ENCODE measurements around the gene FAHD2A. TPM values are rescaled to one million over a fixed set of nuclear protein-coding genes. Genes with fewer than 3 reads are reported as not detected.

FAHD2A gene
- total RNA-seq, 1 donor = 21.4 TPM

DNA sequence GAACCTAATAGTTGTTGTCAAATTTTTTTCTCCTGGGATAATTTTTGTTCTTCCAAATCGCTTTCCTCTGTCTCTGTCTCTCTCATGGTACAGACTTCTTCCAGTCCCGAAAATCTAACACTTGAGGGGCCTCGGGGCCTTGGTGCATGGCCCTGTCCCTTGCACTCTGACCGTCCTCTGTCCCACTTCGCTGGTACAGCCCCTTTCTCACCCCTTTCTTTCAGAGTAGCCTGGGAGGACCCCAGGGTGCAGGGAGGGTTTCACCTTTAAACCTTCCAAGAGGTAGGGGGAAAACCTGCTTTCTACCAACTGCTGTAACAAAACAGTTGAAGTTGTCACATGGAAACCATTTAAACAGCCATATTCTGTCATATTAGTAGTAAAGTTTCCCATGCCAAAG is 22.2 kb upstream of the FAHD2A start:
- Histone ChIP-seq H3K4me3 (ENCODE audit: insufficient read depth, low read length) (no peak overlapping the region), H3K27me3 (ENCODE audit: insufficient read depth, low read length) (no peaks in the 10 kb centered on the region), H4K20me1 (ENCODE audit: insufficient read depth, low read length) (no peaks in the 10 kb centered on the region), H3K27ac (ENCODE audit: low read depth, low read length) (no peak overlapping the region), H3K4me2 (ENCODE audit: insufficient read depth, low read length) (no peak overlapping the region), H3K36me3 (ENCODE audit: insufficient read depth, low read length) (no peaks in the 10 kb centered on the region), H3K9me3 (ENCODE audit: low read depth, low read length) (no peaks in the 10 kb centered on the region), H3K79me2 (ENCODE audit: insufficient read depth, low read length) (no peaks in the 10 kb centered on the region), H2AFZ (ENCODE audit: low read length) (no peak overlapping the region), H3K4me1 (ENCODE audit: insufficient read depth, low read length) (no peaks in the 10 kb centered on the region)
- TF ChIP-seq, protein P1, sequence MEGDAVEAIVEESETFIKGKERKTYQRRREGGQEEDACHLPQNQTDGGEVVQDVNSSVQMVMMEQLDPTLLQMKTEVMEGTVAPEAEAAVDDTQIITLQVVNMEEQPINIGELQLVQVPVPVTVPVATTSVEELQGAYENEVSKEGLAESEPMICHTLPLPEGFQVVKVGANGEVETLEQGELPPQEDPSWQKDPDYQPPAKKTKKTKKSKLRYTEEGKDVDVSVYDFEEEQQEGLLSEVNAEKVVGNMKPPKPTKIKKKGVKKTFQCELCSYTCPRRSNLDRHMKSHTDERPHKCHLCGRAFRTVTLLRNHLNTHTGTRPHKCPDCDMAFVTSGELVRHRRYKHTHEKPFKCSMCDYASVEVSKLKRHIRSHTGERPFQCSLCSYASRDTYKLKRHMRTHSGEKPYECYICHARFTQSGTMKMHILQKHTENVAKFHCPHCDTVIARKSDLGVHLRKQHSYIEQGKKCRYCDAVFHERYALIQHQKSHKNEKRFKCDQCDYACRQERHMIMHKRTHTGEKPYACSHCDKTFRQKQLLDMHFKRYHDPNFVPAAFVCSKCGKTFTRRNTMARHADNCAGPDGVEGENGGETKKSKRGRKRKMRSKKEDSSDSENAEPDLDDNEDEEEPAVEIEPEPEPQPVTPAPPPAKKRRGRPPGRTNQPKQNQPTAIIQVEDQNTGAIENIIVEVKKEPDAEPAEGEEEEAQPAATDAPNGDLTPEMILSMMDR (IDR thresholded peaks at IDR 0.05; ENCODE audit: extremely low read depth, low read depth, low read length) = no peak
- DNase-seq (ENCODE audit: insufficient read length, low spot score, missing footprints) = no peak

DNA sequence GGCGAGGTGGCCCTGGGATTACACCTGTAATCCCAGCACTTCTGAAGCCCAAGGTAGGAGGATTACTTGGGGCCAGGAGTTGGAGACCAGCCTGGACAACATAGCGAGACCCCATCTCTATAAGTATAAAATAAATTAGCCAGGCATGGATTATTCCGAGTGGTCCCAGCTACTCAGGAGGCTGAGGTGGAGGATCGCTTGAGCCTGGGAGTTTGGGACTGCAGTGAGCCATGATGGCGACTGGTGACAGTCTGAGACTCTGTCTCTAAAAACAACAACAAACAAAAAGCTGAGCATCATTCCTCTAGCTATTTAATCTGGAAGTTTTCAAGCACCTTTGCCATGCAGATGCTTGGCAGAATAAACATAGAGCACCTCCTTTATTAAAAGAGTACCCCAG is 21.8 kb upstream of the FAHD2A start:
- Histone ChIP-seq H3K4me1 (ENCODE audit: insufficient read depth, low read length) (no peaks in the 10 kb centered on the region), H3K27ac (ENCODE audit: low read depth, low read length) (no peak overlapping the region), H3K27me3 (ENCODE audit: insufficient read depth, low read length) (no peaks in the 10 kb centered on the region), H3K4me3 (ENCODE audit: insufficient read depth, low read length) (no peak overlapping the region), H4K20me1 (ENCODE audit: insufficient read depth, low read length) (no peaks in the 10 kb centered on the region), H3K79me2 (ENCODE audit: insufficient read depth, low read length) (no peaks in the 10 kb centered on the region), H3K4me2 (ENCODE audit: insufficient read depth, low read length) (no peak overlapping the region), H3K9me3 (ENCODE audit: low read depth, low read length) (no peaks in the 10 kb centered on the region), H3K36me3 (ENCODE audit: insufficient read depth, low read length) (no peaks in the 10 kb centered on the region), H2AFZ (ENCODE audit: low read length) (no peak overlapping the region)
- TF ChIP-seq, protein P1 (IDR thresholded peaks at IDR 0.05; ENCODE audit: extremely low read depth, low read depth, low read length) = no peak
- DNase-seq (ENCODE audit: insufficient read length, low spot score, missing footprints) = no peak

DNA sequence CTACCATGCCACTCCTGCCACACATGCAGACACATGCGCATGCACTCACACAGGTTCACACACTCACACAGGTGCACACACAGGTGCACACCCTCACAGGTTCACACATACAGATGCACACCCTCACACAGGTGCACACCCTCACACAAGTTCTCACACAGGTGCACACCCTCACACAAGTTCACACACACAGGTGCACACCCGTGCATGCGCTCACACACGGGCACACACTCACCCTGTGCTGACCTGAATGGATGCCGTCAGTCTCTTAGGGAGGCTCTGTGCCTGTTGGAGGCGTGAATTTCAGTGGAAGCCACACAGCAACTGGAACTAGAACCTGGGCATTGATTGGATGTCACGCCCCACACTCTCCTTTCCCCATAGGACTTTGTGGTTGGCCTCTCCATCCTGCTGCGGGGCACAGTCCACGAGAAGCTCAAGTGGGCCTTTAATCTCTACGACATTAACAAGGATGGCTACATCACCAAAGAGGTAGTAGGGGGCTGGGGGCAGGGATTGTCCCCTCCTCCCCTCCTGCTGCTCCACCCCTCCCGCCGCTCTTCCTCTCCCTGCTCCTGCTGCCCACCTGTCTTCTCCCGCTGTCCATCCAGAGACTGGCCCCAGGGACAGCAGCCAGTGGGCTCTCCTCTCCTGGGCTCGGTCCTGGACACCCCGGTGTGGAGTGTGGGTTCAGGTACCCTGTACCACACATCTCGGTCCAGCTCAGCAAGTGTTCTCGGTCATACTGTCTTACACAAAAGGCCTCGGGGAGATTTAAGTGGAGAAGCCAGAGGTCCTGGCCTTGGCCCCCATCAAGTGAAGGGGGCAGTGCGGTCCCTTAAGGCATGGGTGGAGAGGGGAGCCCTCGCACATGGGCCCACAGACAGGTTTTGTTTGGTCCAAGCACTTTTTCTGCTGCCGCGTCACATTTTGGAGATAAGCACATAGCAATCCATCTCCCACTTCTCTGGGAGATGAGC is 21.0 kb upstream of the FAHD2A start:
- Histone ChIP-seq H3K4me3 (ENCODE audit: insufficient read depth, low read length) (no peak overlapping the region), H2AFZ (ENCODE audit: low read length) (no peak overlapping the region), H3K4me1 (ENCODE audit: insufficient read depth, low read length) (no peaks in the 10 kb centered on the region), H3K27me3 (ENCODE audit: insufficient read depth, low read length) (no peaks in the 10 kb centered on the region), H3K9me3 (ENCODE audit: low read depth, low read length) (no peaks in the 10 kb centered on the region), H3K27ac (ENCODE audit: low read depth, low read length) (no peak overlapping the region), H4K20me1 (ENCODE audit: insufficient read depth, low read length) (no peaks in the 10 kb centered on the region), H3K79me2 (ENCODE audit: insufficient read depth, low read length) (no peaks in the 10 kb centered on the region), H3K36me3 (ENCODE audit: insufficient read depth, low read length) (no peaks in the 10 kb centered on the region), H3K4me2 (ENCODE audit: insufficient read depth, low read length) (no peak overlapping the region)
- no peak for DNase-seq (ENCODE audit: insufficient read length, low spot score, missing footprints)
- TF ChIP-seq, protein P1 (IDR thresholded peaks at IDR 0.05; ENCODE audit: extremely low read depth, low read depth, low read length) = no peak

DNA sequence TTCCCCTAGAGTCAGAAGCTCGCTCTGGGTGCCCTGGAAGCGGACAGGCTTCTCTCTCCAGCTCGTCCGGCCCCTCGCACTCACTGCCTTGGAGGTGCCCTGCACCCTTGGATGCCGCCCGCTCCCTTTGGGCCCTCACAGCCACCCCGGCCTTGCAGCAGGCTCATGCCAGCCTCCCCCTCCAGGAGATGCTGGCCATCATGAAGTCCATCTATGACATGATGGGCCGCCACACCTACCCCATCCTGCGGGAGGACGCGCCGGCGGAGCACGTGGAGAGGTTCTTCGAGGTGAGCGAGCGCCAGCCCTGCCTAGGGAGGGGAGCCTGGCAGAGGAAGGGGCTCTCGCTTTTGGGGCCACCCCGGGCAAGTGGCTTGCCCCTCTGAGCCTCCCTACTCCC is 20.3 kb upstream of the FAHD2A start:
- H3K9me3 ChIP-seq (ENCODE audit: low read depth, low read length) = no peaks in the 10 kb centered on the region
- no peaks in the 10 kb centered on the region for H4K20me1 ChIP-seq (ENCODE audit: insufficient read depth, low read length)
- H3K4me2 ChIP-seq (ENCODE audit: insufficient read depth, low read length) = no peak overlapping the region
- H3K4me3 ChIP-seq (ENCODE audit: insufficient read depth, low read length) = no peak overlapping the region
- no peaks in the 10 kb centered on the region for H3K36me3 ChIP-seq (ENCODE audit: insufficient read depth, low read length)
- no peaks in the 10 kb centered on the region for H3K79me2 ChIP-seq (ENCODE audit: insufficient read depth, low read length)
- no peak overlapping the region for H3K27ac ChIP-seq (ENCODE audit: low read depth, low read length)
- H3K27me3 ChIP-seq (ENCODE audit: insufficient read depth, low read length) = no peaks in the 10 kb centered on the region
- DNase-seq (ENCODE audit: insufficient read length, low spot score, missing footprints) = no peak
- H3K4me1 ChIP-seq (ENCODE audit: insufficient read depth, low read length) = no peaks in the 10 kb centered on the region
- no peak overlapping the region for H2AFZ ChIP-seq (ENCODE audit: low read length)
- TF ChIP-seq, protein P1 (IDR thresholded peaks at IDR 0.05; ENCODE audit: extremely low read depth, low read depth, low read length) = no peak

Data from osteoblast (primary cell).